HepG2 (cell line): Measurements from ENCODE around the gene CDK3. TPM values are rescaled to one million over a fixed set of nuclear protein-coding genes. Genes with fewer than 3 reads are reported as not detected.

Experiments used
- ATAC-seq: fragments of 200-7000 bp; cut with Tn5 transposase; 3 replicates; pipeline ENCODE4 v1.9.1; 2020; ENCODE audit warnings: mild to moderate bottlenecking, moderate library complexity
- BruUV-seq: library from RNA; stranded (reverse); fragments of 400-500 nt; replicated peaks from 2 replicates; lab custom pipeline; 2021; lab: Mats Ljungman, UMichigan
- CTCF ChIA-PET: fragments of 300-600 bp; formaldehyde crosslinking; extraction: SDS; loops from one replicate; lab custom pipeline; 2021; ENCODE audit warnings: low total read pairs, inconsistent platforms, low intra/inter-chr PET ratio; lab: Yijun Ruan, JAX
- POLR2A ChIA-PET: fragments of 350-600 bp; sonication (Branson Sonifier 250); formaldehyde crosslinking; loops from one replicate; lab custom pipeline; 2020; ENCODE audit warnings: antibody characterized with exemption, inconsistent platforms; lab: Yijun Ruan, JAX
- DNase-seq: peaks from one replicate; pipeline ENCODE4 v3.0.0-alpha.2; 2015; ENCODE audit warnings: low spot score
- FAIRE-seq: peaks from 3 replicates; lab custom pipeline; 2011; peaks lifted over from hg19 to GRCh38; lab: Jason Lieb, UNC
- H2AFZ ChIP-seq: one replicate; pipeline ENCODE4 v1.6.1; 2011; ENCODE audit warnings: low read length, inconsistent platforms
- H3K27ac ChIP-seq: fragments of 300-600 bp; 3 replicates; pipeline ENCODE4 v1.8.0; 2011; ENCODE audit warnings: mixed run types, mild to moderate bottlenecking, mixed read lengths, low read length, inconsistent platforms; ENCODE audit not compliant: insufficient read depth; ENCODE audit errors: extremely low read length
- H3K27me3 ChIP-seq, 2 experiments: fragments of 200-600 bp in 1 of 2; 2 replicates in 1 of 2; 3 replicates in 1 of 2; pipeline versions ENCODE4 v1.6.0 to v1.8.0; 2011; ENCODE audit warnings: low read length in 2 of 2, mild to moderate bottlenecking in 2 of 2, moderate library complexity in 2 of 2, inconsistent platforms in 1 of 2; ENCODE audit not compliant: insufficient read depth in 2 of 2, control insufficient read depth in 1 of 2
- H3K36me3 ChIP-seq, 2 experiments: fragments of 200-600 bp in 1 of 2; replicated peaks in 1 of 2; 2 replicates in 1 of 2; 3 replicates in 1 of 2; pipeline versions ENCODE4 v1.5.1 to v1.8.0; 2011; ENCODE audit warnings: low read length in 2 of 2, inconsistent platforms in 1 of 2; ENCODE audit not compliant: insufficient read depth in 2 of 2, control insufficient read depth in 1 of 2
- H3K4me1 ChIP-seq: 2 replicates; pipeline ENCODE4 v1.5.1; 2012; ENCODE audit warnings: low read length, inconsistent platforms; ENCODE audit not compliant: insufficient read depth
- H3K4me2 ChIP-seq: 2 replicates; pipeline ENCODE4 v1.6.0; 2011; ENCODE audit warnings: low read depth, low read length, inconsistent platforms
- H3K4me3 ChIP-seq, 3 experiments: fragments of 200-600 bp in 1 of 3; sonication (generic), shearing (Covaris generic) in 1 of 3; replicated peaks in 1 of 3; 2 replicates each; pipeline ENCODE4 v1.5.1; 2011 to 2016; ENCODE audit warnings: low read length in 3 of 3, inconsistent platforms in 2 of 3, low read depth in 2 of 3, mild to moderate bottlenecking in 2 of 3, control low read depth in 1 of 3, mixed read lengths in 1 of 3; ENCODE audit not compliant: insufficient read depth in 1 of 3
- H3K79me2 ChIP-seq: one replicate; pipeline ENCODE4 v1.6.1; 2011; ENCODE audit warnings: low read length, inconsistent platforms; ENCODE audit not compliant: insufficient read depth
- H3K9ac ChIP-seq: 2 replicates; pipeline ENCODE4 v1.6.0; 2011; ENCODE audit warnings: mild to moderate bottlenecking, low read depth, low read length, inconsistent platforms; ENCODE audit not compliant: insufficient read depth
- H3K9me3 ChIP-seq: 2 replicates; pipeline ENCODE4 v1.5.1; 2012; ENCODE audit warnings: mild to moderate bottlenecking, low read length
- H4K20me1 ChIP-seq: 2 replicates; pipeline ENCODE4 v1.6.0; 2011; ENCODE audit warnings: inconsistent platforms, mild to moderate bottlenecking, low read length, moderate library complexity; ENCODE audit not compliant: insufficient read depth
- ADNP ChIP-seq: sonication (generic); formaldehyde crosslinking; IDR thresholded peaks from 2 replicates; pipeline ENCODE4 v1.4.0; 2020; ENCODE audit warnings: missing genetic modification reagents
- ATF7 ChIP-seq, 2 experiments: fragments of 450-650 bp in 1 of 2; sonication (generic) in 1 of 2; formaldehyde crosslinking in 1 of 2; IDR thresholded peaks; 2 replicates each; pipeline versions ENCODE4 v1.4.0 to v1.6.1; 2016 to 2020; ENCODE audit warnings: antibody characterized with exemption in 1 of 2, mild to moderate bottlenecking in 1 of 2, missing genetic modification reagents in 1 of 2
- CEBPB ChIP-seq: IDR thresholded peaks from 2 replicates; pipeline ENCODE4 v1.6.1; 2011; ENCODE audit warnings: low read depth, low read length, improper control_type of control experiment, borderline replicate concordance
- ELK4 ChIP-seq: sonication (generic); formaldehyde crosslinking; IDR thresholded peaks from 2 replicates; pipeline ENCODE4 v1.9.0; 2021; ENCODE audit warnings: missing genetic modification reagents, borderline replicate concordance
- FOXO1 ChIP-seq: sonication (generic); formaldehyde crosslinking; IDR thresholded peaks from 2 replicates; pipeline ENCODE4 v1.4.0; 2020; ENCODE audit warnings: missing genetic modification reagents
- HOMEZ ChIP-seq: IDR thresholded peaks from 2 replicates; pipeline ENCODE4 v1.6.1; 2016; ENCODE audit warnings: low read depth
- MEIS2 ChIP-seq: sonication (generic); formaldehyde crosslinking; IDR thresholded peaks from 2 replicates; pipeline ENCODE4 v1.9.0; 2021; ENCODE audit warnings: mild to moderate bottlenecking, missing genetic modification reagents
- PRDM15 ChIP-seq: sonication (generic); formaldehyde crosslinking; IDR thresholded peaks from 2 replicates; pipeline ENCODE4 v1.4.0; 2020; ENCODE audit warnings: missing genetic modification reagents
- RELA ChIP-seq: sonication (generic); formaldehyde crosslinking; IDR thresholded peaks from 2 replicates; pipeline ENCODE4 v1.4.0; 2020; ENCODE audit warnings: missing genetic modification reagents
- SIN3A ChIP-seq: IDR thresholded peaks from 2 replicates; pipeline ENCODE4 v1.6.1; 2011; ENCODE audit warnings: low read depth, mild to moderate bottlenecking, control low read depth, low read length, borderline replicate concordance
- ZBTB46 ChIP-seq: sonication (generic); formaldehyde crosslinking; IDR thresholded peaks from 2 replicates; pipeline ENCODE4 v1.4.0; 2020; ENCODE audit warnings: mild to moderate bottlenecking, missing genetic modification reagents, borderline replicate concordance
- ZMAT5 ChIP-seq: sonication (generic); formaldehyde crosslinking; IDR thresholded peaks from 2 replicates; pipeline ENCODE4 v1.5.0; 2020; ENCODE audit warnings: mild to moderate bottlenecking, low read depth, missing genetic modification reagents, borderline replicate concordance
- ZNF3 ChIP-seq: IDR thresholded peaks from 2 replicates; pipeline ENCODE4 v1.7.0; 2017; ENCODE audit warnings: inconsistent platforms
- ZNF740 ChIP-seq: sonication (generic); formaldehyde crosslinking; IDR thresholded peaks from 2 replicates; pipeline ENCODE4 v1.4.0; 2020; ENCODE audit warnings: missing genetic modification reagents
- WGBS: methylation state at CpG from one replicate; pipeline ENCODE4 v1.1.6; 2017; ENCODE audit warnings: low lambda C conversion rate; 5-methylcytosine and 5-hydroxymethylcytosine counted together
- in situ Hi-C: cut with HindIII; loops from 2 replicates; pipeline ENCODE4 v1.10.0; 2017; ENCODE audit warnings: low pct_unique_long_range_greater_than_20kb; ENCODE audit not compliant: extremely low pct_ligation_motif_present
- intact Hi-C: fragments of 100-400 bp; cut with micrococcal nuclease; formaldehyde crosslinking; loops from one replicate; pipeline ENCODE4 v1.10.0; 2022; ENCODE audit not compliant: unreplicated experiment
- polyA plus RNA-seq, 8 experiments: library from polyadenylated mRNA; depleted of rRNA in 3 of 8; stranded (reverse) in 7 of 8; unstranded in 1 of 8; fragments of >200 nt; fragmentation: Illumina TruSeq in 4 of 8; extraction: Trizol in 4 of 8; gene quantifications; 2 replicates each; pipeline versions ENCODE4 v1.2.1 to v1.2.3, GENCODE V29; 2011 to 2016; ENCODE audit warnings: low read depth in 4 of 8, missing spikeins in 1 of 8, mixed read lengths in 1 of 8; ENCODE audit not compliant: insufficient read depth in 1 of 8
- total RNA-seq, 5 experiments: library from RNA; depleted of rRNA; stranded (reverse); fragments of >200 nt; fragmentation: Illumina TruSeq; extraction: Trizol; gene quantifications; 2 replicates each; pipeline ENCODE4 v1.2.3, GENCODE V29; 2016; ENCODE audit warnings: low read depth in 1 of 5

The CDK3 gene
- total and polyA plus RNA-seq, 2 of the 13 experiments (the other 11 are each of a cell fraction or from before 2014, with no cell fraction given) = 5.8 to 11.4 TPM

- DNase-seq = peak; percentile 89
- H3K27me3 ChIP-seq = no peaks in the 10 kb centered on the region; a peak in 1 of 5 replicates
- H3K4me2 ChIP-seq = peak overlapping the region; percentile 87
- peak overlapping the region; percentile 99 for H3K27ac ChIP-seq
- H3K9me3 ChIP-seq = no peaks in the 10 kb centered on the region
- peak; percentile 49 for FAIRE-seq
- peaks cover 3% of the 10 kb centered on the region; the same call in 1 of the 2 replicates for H4K20me1 ChIP-seq
- H3K4me3 ChIP-seq = peak overlapping the region; percentile 74 to 98 (median 93)
- POLR2A ChIA-PET = interaction anchor here (1.2 to 11.5 kb wide), 13 partner anchors 11 to 196 kb away, joined by 4 to 481 read pairs (median 8); partner anchors contain the start of genes CDK3, FBF1, MRPL38 and TRIM65
- H3K79me2 ChIP-seq = peaks cover 66% of the 10 kb centered on the region
- CTCF ChIA-PET = no interaction called here
- under 1% methylated on average over 9 of the region's 9 CpGs for WGBS
- peaks cover 2 to 27% of the 10 kb centered on the region in 2 experiments for H3K36me3 ChIP-seq
- intact Hi-C loops (no loop called here), in situ Hi-C loops (no loop called here)
- TSS peak; percentile 36 for BruUV-seq
- peaks cover 80% of the 10 kb centered on the region for H3K4me1 ChIP-seq
- peak overlapping the region; percentile 91 for H3K9ac ChIP-seq
- ATAC-seq = 0 out of 3 replicates have a peak, but pooled peaks have one; percentile 6
- no peak overlapping the region for H2AFZ ChIP-seq
- TF ChIP-seq RELA (CRISPR knock-in tag) = no peak
- no peak for TF ChIP-seq MEIS2 (CRISPR knock-in tag)
- TF ChIP-seq ZNF3 = no peak
- TF ChIP-seq CEBPB = peak; percentile 58
- TF ChIP-seq HOMEZ (CRISPR knock-in tag) = 0 out of 2 replicates have a peak, but pooled peaks have one; percentile 6
- TF ChIP-seq ADNP (CRISPR knock-in tag) = no peak
- peak; percentile 41; the same call in 1 of the 2 replicates for TF ChIP-seq FOXO1 (CRISPR knock-in tag)
- peak; percentile 57; the same call in 1 of the 2 replicates for TF ChIP-seq ATF7 (IDR thresholded peaks at IDR 0.05)
- no peak; the same call in 1 of the 2 replicates for TF ChIP-seq ATF7 (CRISPR knock-in tag; IDR thresholded peaks at IDR 0.05)
- TF ChIP-seq ZMAT5 = no peak
- TF ChIP-seq ZNF740 (CRISPR knock-in tag) = no peak
- no peak for TF ChIP-seq PRDM15 (CRISPR knock-in tag)
- TF ChIP-seq SIN3A = no peak
- no peak for TF ChIP-seq ZBTB46 (CRISPR knock-in tag)
- TF ChIP-seq ELK4 (CRISPR knock-in tag) = no peak
These were observed 24.3 kb upstream of the CDK3 start for GRCh38 chr17:75976175-75976848.
